Measurements from ENCODE around the gene ARMC2. TPM values are rescaled to one million over a fixed set of nuclear protein-coding genes. Genes with fewer than 3 reads are reported as not detected.
"Not testable (repeated sequence)": the region's sequence is repeated elsewhere in the genome, so short reads cannot be mapped to it uniquely, and the experiment has no call there.

The ARMC2 gene
- total RNA-seq, 1 donor from 2014 or later: 14.0 TPM

DNA sequence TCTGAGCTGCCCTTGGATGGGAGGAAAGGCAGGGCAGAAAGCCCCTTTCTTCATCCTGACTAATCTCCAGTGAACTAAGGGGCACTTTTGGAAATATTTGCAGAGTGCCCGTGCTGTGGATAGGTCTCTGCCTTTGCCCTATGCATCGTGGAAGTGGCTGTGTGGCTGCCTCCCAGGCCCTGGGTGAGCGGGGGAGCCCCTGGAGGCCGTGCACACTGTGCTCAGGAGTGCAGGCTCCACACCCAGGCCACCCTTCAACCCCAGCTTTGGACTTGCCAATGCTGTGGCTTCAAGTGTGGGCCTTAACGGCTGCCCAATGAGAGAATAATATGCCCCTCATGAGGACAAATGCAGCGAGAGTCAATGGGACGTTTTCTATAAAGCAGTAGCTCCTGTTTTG, 36.7 kb upstream of the ARMC2 start:
- Histone ChIP-seq H3K9me3 (replicated peaks) (peaks cover 15% of the 10 kb centered on the region), H3K27me3 (ENCODE audit: low read depth) (no peaks in the 10 kb centered on the region), H3K36me3 (no peaks in the 10 kb centered on the region), H3K4me3 (no peak overlapping the region), H3K4me1 (peaks cover 16% of the 10 kb centered on the region), H3K27ac (replicated peaks) (no peak overlapping the region)
- intact Hi-C loops (cut with micrococcal nuclease): no loop called here
- TF ChIP-seq, protein P1, sequence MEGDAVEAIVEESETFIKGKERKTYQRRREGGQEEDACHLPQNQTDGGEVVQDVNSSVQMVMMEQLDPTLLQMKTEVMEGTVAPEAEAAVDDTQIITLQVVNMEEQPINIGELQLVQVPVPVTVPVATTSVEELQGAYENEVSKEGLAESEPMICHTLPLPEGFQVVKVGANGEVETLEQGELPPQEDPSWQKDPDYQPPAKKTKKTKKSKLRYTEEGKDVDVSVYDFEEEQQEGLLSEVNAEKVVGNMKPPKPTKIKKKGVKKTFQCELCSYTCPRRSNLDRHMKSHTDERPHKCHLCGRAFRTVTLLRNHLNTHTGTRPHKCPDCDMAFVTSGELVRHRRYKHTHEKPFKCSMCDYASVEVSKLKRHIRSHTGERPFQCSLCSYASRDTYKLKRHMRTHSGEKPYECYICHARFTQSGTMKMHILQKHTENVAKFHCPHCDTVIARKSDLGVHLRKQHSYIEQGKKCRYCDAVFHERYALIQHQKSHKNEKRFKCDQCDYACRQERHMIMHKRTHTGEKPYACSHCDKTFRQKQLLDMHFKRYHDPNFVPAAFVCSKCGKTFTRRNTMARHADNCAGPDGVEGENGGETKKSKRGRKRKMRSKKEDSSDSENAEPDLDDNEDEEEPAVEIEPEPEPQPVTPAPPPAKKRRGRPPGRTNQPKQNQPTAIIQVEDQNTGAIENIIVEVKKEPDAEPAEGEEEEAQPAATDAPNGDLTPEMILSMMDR (IDR thresholded peaks at IDR 0.05; ENCODE audit: borderline replicate concordance): no peak
- DNase-seq: no peak

DNA sequence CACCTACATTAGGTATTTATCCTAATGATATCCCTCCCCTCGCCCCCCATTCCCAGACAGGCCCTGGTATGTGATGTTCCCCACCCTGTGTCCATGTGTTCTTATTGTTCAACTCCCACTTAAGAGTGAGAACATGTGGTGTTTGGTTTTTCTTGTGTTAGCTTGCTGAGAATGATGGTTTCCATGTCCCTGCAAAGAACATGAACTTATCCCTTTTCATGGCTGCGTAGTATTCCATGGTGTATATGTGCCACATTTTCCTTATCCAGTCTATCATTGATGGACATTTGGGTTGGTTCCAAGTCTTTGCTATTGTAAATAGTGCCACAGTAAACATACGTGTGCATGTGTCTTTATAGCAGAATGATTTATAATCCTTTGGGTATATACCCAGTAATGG, 35.0 kb upstream of the ARMC2 start:
- H3K4me3 ChIP-seq; H3K36me3 ChIP-seq; intact Hi-C loops (cut with micrococcal nuclease): not testable (repeated sequence)

DNA sequence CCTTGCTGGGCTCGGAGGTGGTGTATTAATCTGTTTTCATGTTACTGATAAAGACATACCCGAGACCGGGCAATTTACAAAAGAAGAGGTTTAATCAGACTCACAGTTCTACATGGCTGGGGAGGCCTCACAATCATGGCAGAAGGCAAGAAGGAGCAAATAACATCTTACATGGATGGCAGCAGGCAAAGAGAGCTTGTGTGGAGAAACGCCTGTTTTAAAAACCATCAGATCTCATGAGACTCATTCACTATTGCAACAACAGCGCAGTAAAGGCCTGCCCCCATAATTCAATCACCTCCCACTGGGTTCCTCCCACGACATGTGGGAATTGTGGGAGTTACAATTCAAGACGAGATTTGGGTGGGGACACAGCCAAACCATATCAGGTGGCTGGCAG, 30.9 kb upstream of the ARMC2 start:
- DNase-seq; H3K27ac ChIP-seq (replicated peaks); H3K4me1 ChIP-seq; H3K27me3 ChIP-seq (ENCODE audit: low read depth); H3K36me3 ChIP-seq; H3K4me3 ChIP-seq; intact Hi-C loops (cut with micrococcal nuclease): not testable (repeated sequence)
- peaks cover 27% of the 10 kb centered on the region for H3K9me3 ChIP-seq (replicated peaks)

More for the DNA sequence above, 35.0 kb upstream of the ARMC2 start:
- not testable (repeated sequence) for H3K27me3 ChIP-seq (ENCODE audit: low read depth); H3K27ac ChIP-seq (replicated peaks); H3K4me1 ChIP-seq; DNase-seq
- H3K9me3 ChIP-seq (replicated peaks): peaks cover 27% of the 10 kb centered on the region

DNA sequence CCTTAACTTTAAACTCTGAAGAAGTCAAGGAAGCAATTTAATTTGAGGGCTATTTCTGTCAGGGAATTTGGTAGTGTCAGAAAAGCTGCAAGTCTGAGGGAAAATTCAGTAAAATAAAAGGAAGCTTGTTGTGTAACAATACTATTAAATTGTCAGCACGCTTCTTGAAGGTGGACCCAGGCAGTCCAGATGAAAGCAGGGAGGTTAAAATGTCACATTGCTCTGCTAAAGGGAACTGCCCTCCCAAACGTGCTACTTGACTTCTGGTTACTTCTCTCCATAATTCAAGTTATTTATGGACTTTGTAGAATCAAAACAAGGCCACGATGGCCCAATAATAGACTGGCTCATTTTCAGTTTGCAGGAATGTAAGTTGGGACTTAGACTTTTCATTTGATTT, 28.2 kb upstream of the ARMC2 start:
- Histone ChIP-seq H3K9me3 (replicated peaks) (peaks cover 22% of the 10 kb centered on the region), H3K27me3 (ENCODE audit: low read depth) (no peaks in the 10 kb centered on the region), H3K27ac (replicated peaks) (no peak overlapping the region), H3K36me3 (no peaks in the 10 kb centered on the region), H3K4me3 (no peak overlapping the region), H3K4me1 (peaks cover 7% of the 10 kb centered on the region)
- intact Hi-C loops (cut with micrococcal nuclease): no loop called here
- no peak for DNase-seq
- TF ChIP-seq, protein P1 (IDR thresholded peaks at IDR 0.05; ENCODE audit: borderline replicate concordance): no peak

DNA sequence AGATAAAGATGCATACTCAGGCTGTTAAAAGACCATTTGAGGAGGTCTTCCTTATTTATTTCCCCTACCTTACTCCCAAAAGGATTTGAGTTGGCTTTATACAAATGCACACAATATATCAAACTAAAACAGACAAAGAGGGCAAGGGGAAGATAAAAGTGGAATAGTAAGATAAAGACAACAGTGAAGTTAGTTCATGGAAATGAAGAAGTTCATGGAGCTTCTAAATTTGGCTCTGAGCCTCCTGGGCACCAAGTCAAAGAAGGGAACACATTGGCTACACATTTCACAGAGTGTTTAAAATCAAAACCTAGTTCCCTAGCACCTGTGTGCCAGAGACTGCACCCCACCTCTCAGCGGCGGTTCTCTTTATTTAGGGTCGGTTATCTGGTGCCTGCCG, 25.8 kb upstream of the ARMC2 start:
- Histone ChIP-seq H3K27ac (replicated peaks) (no peak overlapping the region), H3K4me3 (no peak overlapping the region), H3K36me3 (no peaks in the 10 kb centered on the region), H3K4me1 (peaks cover 7% of the 10 kb centered on the region), H3K27me3 (ENCODE audit: low read depth) (no peaks in the 10 kb centered on the region), H3K9me3 (replicated peaks) (peaks cover 25% of the 10 kb centered on the region)
- intact Hi-C loops (cut with micrococcal nuclease): no loop called here
- TF ChIP-seq, protein P1 (IDR thresholded peaks at IDR 0.05; ENCODE audit: borderline replicate concordance): no peak
- no peak for DNase-seq

DNA sequence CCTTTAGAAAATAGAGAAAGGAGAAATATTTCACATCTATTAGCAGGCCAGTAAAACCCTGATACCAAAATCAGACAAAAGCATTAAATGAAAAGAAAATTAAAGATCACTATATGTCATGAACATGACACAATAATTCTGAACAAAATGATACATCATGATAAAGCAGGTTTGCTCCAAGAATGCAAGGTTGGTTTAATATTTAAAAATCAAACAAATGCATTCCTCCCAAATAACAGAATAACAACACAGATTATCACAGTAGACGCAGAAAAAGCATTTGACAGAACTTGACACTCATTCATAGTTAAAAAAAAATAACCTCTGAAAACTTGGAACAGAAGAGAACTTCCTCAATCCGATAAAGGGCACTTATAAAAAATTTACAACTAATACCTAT, 22.9 kb upstream of the ARMC2 start:
- no peak for DNase-seq
- TF ChIP-seq, protein P1 (IDR thresholded peaks at IDR 0.05; ENCODE audit: borderline replicate concordance): no peak
- H3K27me3 ChIP-seq (ENCODE audit: low read depth): no peaks in the 10 kb centered on the region
- no peak overlapping the region for H3K27ac ChIP-seq (replicated peaks)
- H3K4me1 ChIP-seq: peaks cover under 1% of the 10 kb centered on the region
- intact Hi-C loops (cut with micrococcal nuclease): no loop called here
- no peak overlapping the region for H3K4me3 ChIP-seq
- no peaks in the 10 kb centered on the region for H3K36me3 ChIP-seq
- H3K9me3 ChIP-seq (replicated peaks): peaks cover 22% of the 10 kb centered on the region

DNA sequence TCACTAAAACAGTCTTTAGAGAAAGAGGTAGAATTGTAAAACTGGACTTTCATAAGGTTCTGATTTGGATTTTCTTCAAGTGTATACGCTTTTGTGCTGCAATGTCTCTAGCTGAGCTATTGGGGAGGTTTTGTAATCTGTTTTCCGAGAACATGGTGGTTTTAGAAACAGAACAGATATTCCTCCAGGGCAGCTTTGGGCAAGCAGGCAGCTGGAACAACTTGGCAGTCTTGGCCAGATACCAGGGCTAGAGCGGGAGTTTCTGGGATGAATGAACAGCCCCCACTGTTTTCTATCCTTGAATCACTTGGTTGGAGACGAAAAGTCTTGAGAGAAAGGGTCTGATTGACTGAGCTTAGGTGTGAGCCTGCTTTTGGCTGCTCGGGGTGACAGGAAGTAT, 17.1 kb upstream of the ARMC2 start:
- H3K9me3 ChIP-seq (replicated peaks): peaks cover 8% of the 10 kb centered on the region
- H3K36me3 ChIP-seq: no peaks in the 10 kb centered on the region
- intact Hi-C loops (cut with micrococcal nuclease): no loop called here
- H3K4me3 ChIP-seq: no peak overlapping the region
- no peaks in the 10 kb centered on the region for H3K27me3 ChIP-seq (ENCODE audit: low read depth)
- no peak overlapping the region for H3K27ac ChIP-seq (replicated peaks)
- TF ChIP-seq, protein P1 (IDR thresholded peaks at IDR 0.05; ENCODE audit: borderline replicate concordance): no peak
- DNase-seq: no peak
- H3K4me1 ChIP-seq: peaks cover 6% of the 10 kb centered on the region

All from left ventricle myocardium inferior (tissue), 1 donor.